ENCODE data around the gene UBE2I. TPM values are rescaled to one million over a fixed set of nuclear protein-coding genes. Genes with fewer than 3 reads are reported as not detected.

UBE2I gene
- total and polyA plus RNA-seq, 2 of the 4 experiments (the other 2 are of a cell fraction), result 30.8 to 140 TPM

DNA sequence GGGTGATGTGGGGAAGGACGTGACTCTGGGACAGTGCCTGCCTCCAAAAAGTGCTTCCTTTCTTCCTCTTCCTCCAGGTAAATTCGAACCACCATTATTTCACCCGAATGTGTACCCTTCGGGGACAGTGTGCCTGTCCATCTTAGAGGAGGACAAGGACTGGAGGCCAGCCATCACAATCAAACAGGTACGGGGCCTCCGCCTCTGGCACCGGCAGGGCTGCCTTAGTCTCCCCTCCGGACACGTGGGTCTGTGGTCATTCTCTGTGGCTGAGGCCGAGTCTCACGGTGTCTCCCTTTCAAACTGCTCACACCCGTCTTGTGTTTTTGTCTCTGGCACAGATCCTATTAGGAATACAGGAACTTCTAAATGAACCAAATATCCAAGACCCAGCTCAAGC is 10.7 kb downstream of the UBE2I start:
- no peak overlapping the region for H3K14ac ChIP-seq (replicated peaks; ENCODE audit: low read depth, low read length)
- H3K23ac ChIP-seq (ENCODE audit: low read depth, low read length), result no peak overlapping the region
- peaks cover 6% of the 10 kb centered on the region; the same call in 1 of the 2 replicates for H3K9me1 ChIP-seq (ENCODE audit: insufficient read depth, low read length)
- DNase-seq (no peak), ATAC-seq (ENCODE audit: low read depth) (no peak)
- BruUV-seq (replicated peaks), result no TSS peak
- no peak overlapping the region for H2BK5ac ChIP-seq (ENCODE audit: low read depth, low read length, poor library complexity, severe bottlenecking)
- no peak overlapping the region for H3K27ac ChIP-seq (ENCODE audit: insufficient read depth, low read length)
- in situ Hi-C loops (cut with MboI; ENCODE audit: low sequenced_read_pairs), result no loop called here
- no peak overlapping the region for H2AFZ ChIP-seq (replicated peaks; ENCODE audit: low read length, poor library complexity)
- H3K27me3 ChIP-seq (ENCODE audit: control insufficient read depth, insufficient read depth, low read length), result no peaks in the 10 kb centered on the region
- H3K36me3 ChIP-seq (ENCODE audit: control insufficient read depth, insufficient read depth, low read length), result peaks cover 83% of the 10 kb centered on the region
- no peak overlapping the region for H3K4me2 ChIP-seq (ENCODE audit: low read depth, low read length)
- dilution Hi-C loops (cut with HindIII; ENCODE audit: low sequenced_read_pairs, unreplicated experiment), result no loop called here
- intact Hi-C loops (cut with micrococcal nuclease), result no loop called here
- H3K4me3 ChIP-seq (ENCODE audit: insufficient read depth, low read depth, low read length), result no peak overlapping the region
- ChIA-PET POLR2A (ENCODE audit: unreplicated experiment) (no interaction called here), CTCF (no interaction called here)
- no peak overlapping the region for H3K9ac ChIP-seq (ENCODE audit: low read depth, low read length)
- no peak overlapping the region for H3K56ac ChIP-seq (ENCODE audit: extremely low read depth, insufficient read depth, low read length)
- H4K91ac ChIP-seq (ENCODE audit: insufficient read depth, low read depth, low read length), result no peak overlapping the region
- H3K9me3 ChIP-seq (ENCODE audit: control insufficient read depth, insufficient read depth, low read length), result no peaks in the 10 kb centered on the region
- no peak overlapping the region for H4K8ac ChIP-seq (ENCODE audit: low read depth in 2 of 2, low read length in 2 of 2)
- no peaks in the 10 kb centered on the region for H3K4me1 ChIP-seq (ENCODE audit: control insufficient read depth, insufficient read depth, low read length)
- H3K4ac ChIP-seq (ENCODE audit: low read depth, low read length), result no peak overlapping the region
- no peak overlapping the region for H2BK20ac ChIP-seq (ENCODE audit: low read depth, low read length)
- peaks cover 10 to 57% of the 10 kb centered on the region in 2 experiments for H3K79me1 ChIP-seq (ENCODE audit: low read depth in 1 of 2, low read length in 2 of 2)
- H3K18ac ChIP-seq (ENCODE audit: low read depth, low read length), result no peak overlapping the region
- peaks cover 69% of the 10 kb centered on the region for H4K20me1 ChIP-seq (ENCODE audit: insufficient read depth, low read length)
- H2BK120ac ChIP-seq (ENCODE audit: low read depth, low read length), result no peak overlapping the region
- WGBS, 2 experiments (ENCODE audit: extremely low coverage in 2 of 2, insufficient read length in 1 of 2), result 100% methylated on average over 2 of the region's 12 CpGs; no CpG with 5 or more reads in 1 of the 2 experiments
- H2AK5ac ChIP-seq (ENCODE audit: low read depth, low read length), result no peak overlapping the region
- H2BK15ac ChIP-seq (ENCODE audit: low read depth, low read length), result no peak overlapping the region
- no peak overlapping the region for H2AK9ac ChIP-seq (replicated peaks; ENCODE audit: low read depth, low read length, poor library complexity)
- TF ChIP-seq MXI1 (IDR thresholded peaks at IDR 0.05; ENCODE audit: borderline replicate concordance, low read depth, low read length) (no peak), FOS (IDR thresholded peaks at IDR 0.05; ENCODE audit: low read depth, low read length) (no peak), POLR2A (IDR thresholded peaks at IDR 0.05; ENCODE audit: low read depth, low read length) (no peak)
- TF ChIP-seq, protein P1, sequence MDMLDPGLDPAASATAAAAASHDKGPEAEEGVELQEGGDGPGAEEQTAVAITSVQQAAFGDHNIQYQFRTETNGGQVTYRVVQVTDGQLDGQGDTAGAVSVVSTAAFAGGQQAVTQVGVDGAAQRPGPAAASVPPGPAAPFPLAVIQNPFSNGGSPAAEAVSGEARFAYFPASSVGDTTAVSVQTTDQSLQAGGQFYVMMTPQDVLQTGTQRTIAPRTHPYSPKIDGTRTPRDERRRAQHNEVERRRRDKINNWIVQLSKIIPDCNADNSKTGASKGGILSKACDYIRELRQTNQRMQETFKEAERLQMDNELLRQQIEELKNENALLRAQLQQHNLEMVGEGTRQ (IDR thresholded peaks at IDR 0.05; ENCODE audit: low read depth, low read length), result no peak
- no peak overlapping the region for H4K5ac ChIP-seq (ENCODE audit: low read depth, low read length)
